H1 (cell line): Measurements from ENCODE around the gene MCCD1.
"Not testable (repeated sequence)": the region's sequence is repeated elsewhere in the genome, so short reads cannot be mapped to it uniquely, and the experiment has no call there.

Experiments used
- BCL11A ChIP-seq, 2 experiments: IDR thresholded peaks; one replicate each; pipeline ENCODE4 v1.6.1; 2011; ENCODE audit warnings: low read depth in 2 of 2, low read length in 2 of 2, mild to moderate bottlenecking in 2 of 2
- CHD1 ChIP-seq: IDR thresholded peaks from 2 replicates; pipeline ENCODE4 v1.6.1; 2012; ENCODE audit warnings: low read depth, low read length, improper control_type of control experiment
- CREB1 ChIP-seq: IDR thresholded peaks from 2 replicates; pipeline ENCODE4 v1.6.1; 2012; ENCODE audit warnings: inconsistent platforms
- RAD21 ChIP-seq, 2 experiments: IDR thresholded peaks in 1 of 2; conservative IDR thresholded peaks in 1 of 2; 2 replicates each; pipeline ENCODE4 v1.6.1; 2011; ENCODE audit warnings: low read depth in 2 of 2, low read length in 2 of 2, improper control_type of control experiment in 1 of 2, inconsistent platforms in 1 of 2, mild to moderate bottlenecking in 1 of 2, moderate library complexity in 1 of 2
- RNF2 ChIP-seq: fragments of 200-900, 300-1000 bp; sonication (generic); IDR thresholded peaks from 2 replicates; pipeline ENCODE4 v1.7.1; 2016; ENCODE audit warnings: borderline replicate concordance, low read depth, mild to moderate bottlenecking, antibody characterized with exemption, low read length; ENCODE audit not compliant: poor library complexity, severe bottlenecking; ENCODE audit errors: missing control alignments
- ZNF274 ChIP-seq: IDR thresholded peaks from 2 replicates; pipeline ENCODE4 v1.7.0; 2012; ENCODE audit warnings: low read length, borderline replicate concordance; ENCODE audit errors: extremely low read depth
- TF ChIP-seq, protein P1 (sequence below), 3 experiments: IDR thresholded peaks; 1 replicate in 2 of 3; 2 replicates in 1 of 3; pipeline versions ENCODE4 v1.5.1 to v1.6.1; 2011; ENCODE audit warnings: low read length in 3 of 3, mild to moderate bottlenecking in 3 of 3, inconsistent platforms in 2 of 3, low read depth in 1 of 3, moderate library complexity in 1 of 3; ENCODE audit not compliant: insufficient read depth in 1 of 3; ENCODE audit errors: control extremely low read depth in 1 of 3

DNA sequence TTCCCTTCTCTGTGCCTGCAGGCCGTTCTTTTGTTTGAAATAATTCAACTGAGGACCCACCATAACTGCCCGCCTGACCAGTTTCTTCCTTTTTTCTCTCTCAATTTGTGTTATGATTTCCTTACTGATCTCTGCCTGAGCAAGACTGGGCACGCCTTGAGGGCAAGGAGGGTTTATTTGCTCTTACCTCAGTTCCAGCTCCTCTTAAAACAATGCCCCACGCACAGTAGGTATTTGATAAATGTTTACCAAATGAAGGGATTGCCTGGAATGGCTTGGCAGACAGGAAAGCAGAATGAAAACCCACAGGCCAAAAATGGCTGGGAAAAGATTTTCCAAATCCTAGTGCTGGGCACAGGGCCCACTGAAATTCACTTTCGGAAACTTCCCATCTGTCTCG is 41.1 kb upstream of the MCCD1 start:
- TF ChIP-seq, protein P1, sequence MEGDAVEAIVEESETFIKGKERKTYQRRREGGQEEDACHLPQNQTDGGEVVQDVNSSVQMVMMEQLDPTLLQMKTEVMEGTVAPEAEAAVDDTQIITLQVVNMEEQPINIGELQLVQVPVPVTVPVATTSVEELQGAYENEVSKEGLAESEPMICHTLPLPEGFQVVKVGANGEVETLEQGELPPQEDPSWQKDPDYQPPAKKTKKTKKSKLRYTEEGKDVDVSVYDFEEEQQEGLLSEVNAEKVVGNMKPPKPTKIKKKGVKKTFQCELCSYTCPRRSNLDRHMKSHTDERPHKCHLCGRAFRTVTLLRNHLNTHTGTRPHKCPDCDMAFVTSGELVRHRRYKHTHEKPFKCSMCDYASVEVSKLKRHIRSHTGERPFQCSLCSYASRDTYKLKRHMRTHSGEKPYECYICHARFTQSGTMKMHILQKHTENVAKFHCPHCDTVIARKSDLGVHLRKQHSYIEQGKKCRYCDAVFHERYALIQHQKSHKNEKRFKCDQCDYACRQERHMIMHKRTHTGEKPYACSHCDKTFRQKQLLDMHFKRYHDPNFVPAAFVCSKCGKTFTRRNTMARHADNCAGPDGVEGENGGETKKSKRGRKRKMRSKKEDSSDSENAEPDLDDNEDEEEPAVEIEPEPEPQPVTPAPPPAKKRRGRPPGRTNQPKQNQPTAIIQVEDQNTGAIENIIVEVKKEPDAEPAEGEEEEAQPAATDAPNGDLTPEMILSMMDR (IDR thresholded peaks at IDR 0.05; ENCODE audit: control extremely low read depth in 1 of 3, insufficient read depth in 1 of 3, low read depth in 1 of 3, low read length in 3 of 3) = not testable (repeated sequence)
- TF ChIP-seq BCL11A (IDR thresholded peaks at IDR 0.05; ENCODE audit: low read depth in 2 of 2, low read length in 2 of 2); CREB1; RAD21 (IDR thresholded peaks at IDR 0.05 in 1 of 2, conservative IDR thresholded peaks at IDR 0.05 in 1 of 2; ENCODE audit: low read depth in 2 of 2, low read length in 2 of 2); ZNF274; RNF2; CHD1: not testable (repeated sequence)
